ENCODE data around the gene PCDHA9. TPM values are rescaled to one million over a fixed set of nuclear protein-coding genes. Genes with fewer than 3 reads are reported as not detected.

PCDHA9 gene
- total and polyA plus RNA-seq, 10 of the 15 experiments (the other 5 are each of a cell fraction or from before 2014, with no cell fraction given), result 0.01 to 0.06 (median 0.03) TPM; not detected in 7

DNA sequence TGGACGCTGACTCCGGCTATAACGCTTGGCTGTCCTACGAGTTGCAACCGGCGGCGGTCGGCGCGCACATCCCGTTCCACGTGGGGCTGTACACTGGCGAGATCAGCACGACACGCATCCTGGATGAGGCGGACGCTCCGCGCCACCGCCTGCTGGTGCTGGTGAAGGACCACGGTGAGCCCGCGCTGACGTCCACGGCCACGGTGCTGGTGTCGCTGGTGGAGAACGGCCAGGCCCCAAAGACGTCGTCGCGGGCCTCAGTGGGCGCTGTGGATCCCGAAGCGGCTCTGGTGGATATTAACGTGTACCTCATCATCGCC, 29.0 kb downstream of the PCDHA9 start:
- 70% methylated on average over 17 of the region's 37 CpGs for WGBS (ENCODE audit: insufficient coverage, insufficient replicate concordance, low lambda C conversion rate, missing lambda C conversion rate)
- RAD21 ChIA-PET (ENCODE audit: unreplicated experiment), result no interaction called here
- DNase-seq (ENCODE audit: low read depth, low spot score) (no peak), ATAC-seq (no peak), FAIRE-seq (no peak)
- H3K79me2 ChIP-seq (ENCODE audit: control insufficient read depth, insufficient read depth, low read length), result no peaks in the 10 kb centered on the region
- H3K9ac ChIP-seq (ENCODE audit: control insufficient read depth, insufficient read depth, low read length), result no peak overlapping the region
- no peak overlapping the region for H3K4me2 ChIP-seq (ENCODE audit: control insufficient read depth, insufficient read depth)
- CTCF ChIA-PET, result no interaction called here
- no peaks in the 10 kb centered on the region; the same call in 2 of the 3 replicates for H3K9me3 ChIP-seq (replicated peaks; ENCODE audit: control insufficient read depth, insufficient read depth, low read length)
- no TSS peak for BruUV-seq (replicated peaks)
- no peaks in the 10 kb centered on the region for H4K20me1 ChIP-seq (ENCODE audit: control insufficient read depth, insufficient read depth)
- SMC1A ChIA-PET (ENCODE audit: uncharacterized antibody, unreplicated experiment), result no interaction called here
- H3K36me3 ChIP-seq (ENCODE audit: control insufficient read depth in 2 of 2, insufficient read depth in 2 of 2, low read length in 1 of 2), result no peaks in the 10 kb centered on the region
- H3K27me3 ChIP-seq (replicated peaks in 1 of 2; ENCODE audit: control insufficient read depth in 2 of 2, insufficient read depth in 2 of 2, low read length in 1 of 2), result no peaks in the 10 kb centered on the region
- TF ChIP-seq CBFB (IDR thresholded peaks at IDR 0.05; ENCODE audit: low read depth) (no peak), CBX3 (IDR thresholded peaks at IDR 0.05; ENCODE audit: borderline replicate concordance, low read depth) (no peak), SREBF2 (IDR thresholded peaks at IDR 0.05; ENCODE audit: low read length) (no peak), TBL1XR1 (IDR thresholded peaks at IDR 0.05; ENCODE audit: low read depth, low read length) (no peak), RB1 (IDR thresholded peaks at IDR 0.05; ENCODE audit: borderline replicate concordance) (no peak), ZNF384 (IDR thresholded peaks at IDR 0.05; ENCODE audit: borderline replicate concordance, low read depth, low read length) (no peak), POLR2A (IDR thresholded peaks at IDR 0.05; ENCODE audit: low read depth, low read length) (no peak), JUND (IDR thresholded peaks at IDR 0.05; ENCODE audit: low read depth, low read length) (no peak), PML (IDR thresholded peaks at IDR 0.05; ENCODE audit: low read length) (no peak), SP1 (IDR thresholded peaks at IDR 0.05; ENCODE audit: low read depth, low read length) (no peak)
- TF ChIP-seq, protein P1, sequence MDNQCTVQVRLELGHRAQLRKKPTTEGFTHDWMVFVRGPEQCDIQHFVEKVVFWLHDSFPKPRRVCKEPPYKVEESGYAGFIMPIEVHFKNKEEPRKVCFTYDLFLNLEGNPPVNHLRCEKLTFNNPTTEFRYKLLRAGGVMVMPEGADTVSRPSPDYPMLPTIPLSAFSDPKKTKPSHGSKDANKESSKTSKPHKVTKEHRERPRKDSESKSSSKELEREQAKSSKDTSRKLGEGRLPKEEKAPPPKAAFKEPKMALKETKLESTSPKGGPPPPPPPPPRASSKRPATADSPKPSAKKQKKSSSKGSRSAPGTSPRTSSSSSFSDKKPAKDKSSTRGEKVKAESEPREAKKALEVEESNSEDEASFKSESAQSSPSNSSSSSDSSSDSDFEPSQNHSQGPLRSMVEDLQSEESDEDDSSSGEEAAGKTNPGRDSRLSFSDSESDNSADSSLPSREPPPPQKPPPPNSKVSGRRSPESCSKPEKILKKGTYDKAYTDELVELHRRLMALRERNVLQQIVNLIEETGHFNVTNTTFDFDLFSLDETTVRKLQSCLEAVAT (IDR thresholded peaks at IDR 0.05), result no peak
- TF ChIP-seq, protein P2, sequence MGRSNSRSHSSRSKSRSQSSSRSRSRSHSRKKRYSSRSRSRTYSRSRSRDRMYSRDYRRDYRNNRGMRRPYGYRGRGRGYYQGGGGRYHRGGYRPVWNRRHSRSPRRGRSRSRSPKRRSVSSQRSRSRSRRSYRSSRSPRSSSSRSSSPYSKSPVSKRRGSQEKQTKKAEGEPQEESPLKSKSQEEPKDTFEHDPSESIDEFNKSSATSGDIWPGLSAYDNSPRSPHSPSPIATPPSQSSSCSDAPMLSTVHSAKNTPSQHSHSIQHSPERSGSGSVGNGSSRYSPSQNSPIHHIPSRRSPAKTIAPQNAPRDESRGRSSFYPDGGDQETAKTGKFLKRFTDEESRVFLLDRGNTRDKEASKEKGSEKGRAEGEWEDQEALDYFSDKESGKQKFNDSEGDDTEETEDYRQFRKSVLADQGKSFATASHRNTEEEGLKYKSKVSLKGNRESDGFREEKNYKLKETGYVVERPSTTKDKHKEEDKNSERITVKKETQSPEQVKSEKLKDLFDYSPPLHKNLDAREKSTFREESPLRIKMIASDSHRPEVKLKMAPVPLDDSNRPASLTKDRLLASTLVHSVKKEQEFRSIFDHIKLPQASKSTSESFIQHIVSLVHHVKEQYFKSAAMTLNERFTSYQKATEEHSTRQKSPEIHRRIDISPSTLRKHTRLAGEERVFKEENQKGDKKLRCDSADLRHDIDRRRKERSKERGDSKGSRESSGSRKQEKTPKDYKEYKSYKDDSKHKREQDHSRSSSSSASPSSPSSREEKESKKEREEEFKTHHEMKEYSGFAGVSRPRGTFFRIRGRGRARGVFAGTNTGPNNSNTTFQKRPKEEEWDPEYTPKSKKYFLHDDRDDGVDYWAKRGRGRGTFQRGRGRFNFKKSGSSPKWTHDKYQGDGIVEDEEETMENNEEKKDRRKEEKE (IDR thresholded peaks at IDR 0.05), result no peak
- TF ChIP-seq, protein P3, sequence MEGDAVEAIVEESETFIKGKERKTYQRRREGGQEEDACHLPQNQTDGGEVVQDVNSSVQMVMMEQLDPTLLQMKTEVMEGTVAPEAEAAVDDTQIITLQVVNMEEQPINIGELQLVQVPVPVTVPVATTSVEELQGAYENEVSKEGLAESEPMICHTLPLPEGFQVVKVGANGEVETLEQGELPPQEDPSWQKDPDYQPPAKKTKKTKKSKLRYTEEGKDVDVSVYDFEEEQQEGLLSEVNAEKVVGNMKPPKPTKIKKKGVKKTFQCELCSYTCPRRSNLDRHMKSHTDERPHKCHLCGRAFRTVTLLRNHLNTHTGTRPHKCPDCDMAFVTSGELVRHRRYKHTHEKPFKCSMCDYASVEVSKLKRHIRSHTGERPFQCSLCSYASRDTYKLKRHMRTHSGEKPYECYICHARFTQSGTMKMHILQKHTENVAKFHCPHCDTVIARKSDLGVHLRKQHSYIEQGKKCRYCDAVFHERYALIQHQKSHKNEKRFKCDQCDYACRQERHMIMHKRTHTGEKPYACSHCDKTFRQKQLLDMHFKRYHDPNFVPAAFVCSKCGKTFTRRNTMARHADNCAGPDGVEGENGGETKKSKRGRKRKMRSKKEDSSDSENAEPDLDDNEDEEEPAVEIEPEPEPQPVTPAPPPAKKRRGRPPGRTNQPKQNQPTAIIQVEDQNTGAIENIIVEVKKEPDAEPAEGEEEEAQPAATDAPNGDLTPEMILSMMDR (IDR thresholded peaks at IDR 0.05 in 2 of 3, conservative IDR thresholded peaks at IDR 0.05 in 1 of 3; ENCODE audit: control insufficient read depth in 2 of 3, extremely low read depth in 1 of 3, insufficient read depth in 1 of 3, low read depth in 3 of 3, low read length in 3 of 3), result no peak
- TF ChIP-seq, protein P4, sequence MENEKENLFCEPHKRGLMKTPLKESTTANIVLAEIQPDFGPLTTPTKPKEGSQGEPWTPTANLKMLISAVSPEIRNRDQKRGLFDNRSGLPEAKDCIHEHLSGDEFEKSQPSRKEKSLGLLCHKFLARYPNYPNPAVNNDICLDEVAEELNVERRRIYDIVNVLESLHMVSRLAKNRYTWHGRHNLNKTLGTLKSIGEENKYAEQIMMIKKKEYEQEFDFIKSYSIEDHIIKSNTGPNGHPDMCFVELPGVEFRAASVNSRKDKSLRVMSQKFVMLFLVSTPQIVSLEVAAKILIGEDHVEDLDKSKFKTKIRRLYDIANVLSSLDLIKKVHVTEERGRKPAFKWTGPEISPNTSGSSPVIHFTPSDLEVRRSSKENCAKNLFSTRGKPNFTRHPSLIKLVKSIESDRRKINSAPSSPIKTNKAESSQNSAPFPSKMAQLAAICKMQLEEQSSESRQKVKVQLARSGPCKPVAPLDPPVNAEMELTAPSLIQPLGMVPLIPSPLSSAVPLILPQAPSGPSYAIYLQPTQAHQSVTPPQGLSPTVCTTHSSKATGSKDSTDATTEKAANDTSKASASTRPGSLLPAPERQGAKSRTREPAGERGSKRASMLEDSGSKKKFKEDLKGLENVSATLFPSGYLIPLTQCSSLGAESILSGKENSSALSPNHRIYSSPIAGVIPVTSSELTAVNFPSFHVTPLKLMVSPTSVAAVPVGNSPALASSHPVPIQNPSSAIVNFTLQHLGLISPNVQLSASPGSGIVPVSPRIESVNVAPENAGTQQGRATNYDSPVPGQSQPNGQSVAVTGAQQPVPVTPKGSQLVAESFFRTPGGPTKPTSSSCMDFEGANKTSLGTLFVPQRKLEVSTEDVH (IDR thresholded peaks at IDR 0.05; ENCODE audit: low read depth, partially characterized antibody), result no peak
- H3K4me1 ChIP-seq (ENCODE audit: control insufficient read depth, insufficient read depth, low read length), result no peaks in the 10 kb centered on the region
- H3K4me3 ChIP-seq, result no peak overlapping the region
- POLR2A ChIA-PET, result no interaction called here
- no peak overlapping the region for H2AFZ ChIP-seq (ENCODE audit: control insufficient read depth, low read depth, low read length)
- no peak overlapping the region for H3K27ac ChIP-seq (ENCODE audit: control insufficient read depth, insufficient read depth)
- intact Hi-C loops (cut with micrococcal nuclease; ENCODE audit: unreplicated experiment) (no loop called here), in situ Hi-C loops (cut with MboI) (no loop called here)

Data from GM12878 (cell line).